GM13976 (cell line): ENCODE results near the gene GPRIN3.

Experiments used
- DNase-seq: peaks from one replicate; pipeline ENCODE4 v3.0.0; 2012; ENCODE audit warnings: low spot score
- in situ Hi-C: fragments of 300-500 bp; cut with MboI; formaldehyde crosslinking; loops from one replicate; pipeline ENCODE4 v1.12.0; 2022; ENCODE audit warnings: low sequenced_read_pairs, mixed read lengths, inconsistent platforms; ENCODE audit not compliant: unreplicated experiment
- TF ChIP-seq, protein P1 (sequence below): IDR thresholded peaks from 2 replicates; pipeline ENCODE4 v1.5.1; 2012; ENCODE audit warnings: borderline replicate concordance, mild to moderate bottlenecking; ENCODE audit not compliant: insufficient read depth; ENCODE audit errors: extremely low read depth, missing control alignments, control extremely low read depth

GPRIN3 gene

DNA sequence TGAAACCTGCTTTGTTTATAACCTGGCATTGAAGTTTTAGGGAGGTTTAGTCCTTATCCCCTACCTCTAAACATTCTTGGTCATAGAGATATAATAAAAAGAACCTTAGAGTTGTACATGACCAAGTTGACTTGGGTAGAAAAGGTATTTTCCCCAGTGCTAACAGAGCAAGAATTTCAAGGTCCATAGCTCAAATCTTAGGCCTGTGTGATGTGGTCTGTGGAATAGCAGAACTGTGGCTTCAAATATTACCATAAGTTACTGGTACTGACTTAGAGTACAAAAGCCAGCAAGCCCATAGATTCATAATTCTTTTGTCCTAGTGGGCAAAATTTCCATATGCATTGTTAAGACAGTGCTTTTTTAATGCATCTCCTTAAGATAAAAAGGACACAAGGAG, 91.2 kb downstream of the GPRIN3 start:
- no peak for DNase-seq
- TF ChIP-seq, protein P1, sequence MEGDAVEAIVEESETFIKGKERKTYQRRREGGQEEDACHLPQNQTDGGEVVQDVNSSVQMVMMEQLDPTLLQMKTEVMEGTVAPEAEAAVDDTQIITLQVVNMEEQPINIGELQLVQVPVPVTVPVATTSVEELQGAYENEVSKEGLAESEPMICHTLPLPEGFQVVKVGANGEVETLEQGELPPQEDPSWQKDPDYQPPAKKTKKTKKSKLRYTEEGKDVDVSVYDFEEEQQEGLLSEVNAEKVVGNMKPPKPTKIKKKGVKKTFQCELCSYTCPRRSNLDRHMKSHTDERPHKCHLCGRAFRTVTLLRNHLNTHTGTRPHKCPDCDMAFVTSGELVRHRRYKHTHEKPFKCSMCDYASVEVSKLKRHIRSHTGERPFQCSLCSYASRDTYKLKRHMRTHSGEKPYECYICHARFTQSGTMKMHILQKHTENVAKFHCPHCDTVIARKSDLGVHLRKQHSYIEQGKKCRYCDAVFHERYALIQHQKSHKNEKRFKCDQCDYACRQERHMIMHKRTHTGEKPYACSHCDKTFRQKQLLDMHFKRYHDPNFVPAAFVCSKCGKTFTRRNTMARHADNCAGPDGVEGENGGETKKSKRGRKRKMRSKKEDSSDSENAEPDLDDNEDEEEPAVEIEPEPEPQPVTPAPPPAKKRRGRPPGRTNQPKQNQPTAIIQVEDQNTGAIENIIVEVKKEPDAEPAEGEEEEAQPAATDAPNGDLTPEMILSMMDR, result no peak
- in situ Hi-C loops, result no loop called here

DNA sequence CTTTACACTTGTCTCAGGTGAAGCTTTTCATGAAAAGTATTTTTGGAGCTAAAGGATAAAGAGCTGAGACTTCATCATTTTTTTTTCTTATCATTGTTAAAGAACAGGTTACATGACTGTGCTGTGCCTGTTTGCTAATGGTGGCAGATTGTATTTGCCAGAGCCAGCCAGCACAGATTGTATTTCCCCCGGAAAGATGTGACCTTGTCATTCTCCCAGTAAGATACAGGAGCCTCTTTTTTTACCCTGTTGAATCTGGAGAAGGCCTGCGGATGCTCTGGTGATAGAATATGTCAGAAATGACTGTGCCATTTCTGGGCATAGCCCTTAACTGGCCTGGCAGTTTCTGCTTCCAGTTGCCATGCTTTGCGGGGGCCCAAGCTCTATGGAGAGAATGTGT, 91.9 kb downstream of the GPRIN3 start:
- DNase-seq, result no peak
- in situ Hi-C loops, result no loop called here
- TF ChIP-seq, protein P1, result no peak

DNA sequence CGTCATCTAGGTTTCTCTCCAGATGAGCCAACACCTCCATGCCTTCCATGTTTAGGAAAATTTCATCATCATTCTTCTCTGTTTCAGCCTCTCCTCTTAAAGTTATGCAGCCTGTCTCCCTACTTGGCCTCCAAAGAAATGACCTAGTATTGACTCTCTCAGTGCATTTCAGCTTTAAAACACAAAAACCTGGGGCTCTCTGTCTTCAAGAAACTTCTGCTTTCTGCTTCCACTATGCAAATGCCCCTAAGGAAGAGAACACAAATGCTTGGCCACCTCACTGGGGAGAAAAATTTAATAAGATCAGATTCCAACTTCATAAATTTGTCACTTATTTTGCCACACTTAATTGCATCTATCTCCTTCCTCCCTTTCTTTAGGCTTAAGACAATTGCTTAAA, 93.3 kb downstream of the GPRIN3 start:
- in situ Hi-C loops, result no loop called here
- no peak for DNase-seq
- TF ChIP-seq, protein P1, result no peak

DNA sequence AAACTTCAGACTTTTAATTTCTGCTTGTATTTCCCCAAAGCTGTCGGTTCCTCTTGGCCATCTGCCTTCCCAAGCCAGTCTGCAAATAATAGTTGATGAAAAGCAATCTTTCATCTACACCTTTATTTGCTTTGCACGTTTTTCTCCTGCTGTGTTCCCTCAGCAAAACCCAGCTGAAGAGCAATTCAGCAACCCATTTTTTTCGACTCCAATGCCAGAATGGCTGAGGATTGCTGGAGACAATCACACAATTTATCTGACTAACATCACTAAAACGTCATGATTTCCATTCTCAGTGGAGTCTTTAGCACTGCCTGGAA, 94.3 kb downstream of the GPRIN3 start:
- in situ Hi-C loops, result no loop called here
- TF ChIP-seq, protein P1, result no peak
- no peak for DNase-seq

DNA sequence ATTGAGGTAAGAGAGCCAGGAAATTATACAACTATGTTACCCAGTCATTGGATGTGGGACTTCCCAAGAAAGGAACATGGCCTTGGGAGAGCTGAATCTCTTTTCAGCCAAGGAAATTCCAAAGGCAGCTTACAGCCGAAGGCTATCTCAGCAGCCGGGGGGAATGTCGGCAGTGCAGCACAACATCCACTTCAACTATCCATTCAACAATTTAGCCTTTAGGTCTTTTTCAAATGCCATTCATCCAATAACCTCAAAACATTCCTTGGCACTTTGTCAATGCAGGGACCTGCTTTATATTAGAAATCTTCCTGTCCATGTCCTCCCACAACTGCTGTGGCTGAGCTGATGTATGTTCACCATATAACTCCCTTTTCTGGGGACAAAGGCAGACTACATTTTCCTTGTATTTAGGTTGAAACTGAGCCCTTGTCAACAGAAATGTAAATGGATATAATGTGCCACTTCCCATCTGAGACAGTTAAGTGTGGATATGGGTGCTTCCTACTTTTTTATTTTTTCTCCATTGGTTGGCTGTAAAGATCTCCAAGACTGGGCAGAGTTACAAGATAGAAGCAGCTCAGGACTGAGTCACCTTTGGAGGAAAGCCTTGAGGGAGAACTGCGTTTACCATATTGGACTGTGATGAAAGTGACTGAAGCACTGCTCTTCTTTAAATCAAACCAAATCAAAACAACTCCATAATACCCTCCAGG, 94.8 kb downstream of the GPRIN3 start:
- in situ Hi-C loops, result no loop called here
- DNase-seq, result no peak
- TF ChIP-seq, protein P1, result no peak

DNA sequence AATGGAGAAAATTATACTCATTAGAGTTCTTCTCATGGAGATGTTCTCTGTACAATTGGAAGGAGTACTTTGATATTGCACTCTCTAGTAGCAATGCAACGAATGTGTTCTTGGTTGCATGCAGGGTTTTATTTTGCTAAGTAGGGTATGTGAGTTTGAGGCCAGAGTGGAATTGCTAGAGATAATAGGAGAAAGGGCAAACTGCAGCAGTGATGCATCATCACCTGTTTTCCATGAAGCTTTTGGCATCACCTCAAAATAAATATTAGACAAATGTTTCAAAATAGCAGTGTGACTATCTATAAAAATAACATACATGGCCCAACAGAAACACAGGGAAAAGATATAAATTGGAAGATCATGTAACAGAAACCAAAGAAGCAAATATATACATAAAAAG, 103.0 kb downstream of the GPRIN3 start:
- no peak for DNase-seq
- in situ Hi-C loops, result no loop called here
- TF ChIP-seq, protein P1, result no peak
